BE2C (cell line): ENCODE results near the gene SH3TC2.

Experiments
- DNase-seq: peaks from one replicate; pipeline ENCODE4 v3.0.0-alpha.2; 2020
- H3K27me3 ChIP-seq: fragments of 250-450 bp; sonication (Bioruptor Pico); 2 replicates; pipeline ENCODE4 v1.5.1; 2020; ENCODE audit warnings: mild to moderate bottlenecking
- H3K36me3 ChIP-seq: fragments of 250-450 bp; sonication (Bioruptor Pico); 2 replicates; pipeline ENCODE4 v1.5.1; 2020; ENCODE audit warnings: mild to moderate bottlenecking
- H3K4me1 ChIP-seq: fragments of 250-450 bp; sonication (Bioruptor Pico); 2 replicates; pipeline ENCODE4 v1.5.1; 2020
- H3K4me3 ChIP-seq: 2 replicates; pipeline ENCODE4 v1.5.1; 2011; ENCODE audit warnings: low read depth, low read length
- H3K9me3 ChIP-seq: fragments of 250-450 bp; sonication (Bioruptor Pico); 2 replicates; pipeline ENCODE4 v1.5.1; 2020
- TF ChIP-seq, protein P1 (sequence below): IDR thresholded peaks from 2 replicates; pipeline ENCODE4 v1.5.1; 2012; ENCODE audit warnings: mild to moderate bottlenecking, low read depth, low read length

The SH3TC2 gene

DNA sequence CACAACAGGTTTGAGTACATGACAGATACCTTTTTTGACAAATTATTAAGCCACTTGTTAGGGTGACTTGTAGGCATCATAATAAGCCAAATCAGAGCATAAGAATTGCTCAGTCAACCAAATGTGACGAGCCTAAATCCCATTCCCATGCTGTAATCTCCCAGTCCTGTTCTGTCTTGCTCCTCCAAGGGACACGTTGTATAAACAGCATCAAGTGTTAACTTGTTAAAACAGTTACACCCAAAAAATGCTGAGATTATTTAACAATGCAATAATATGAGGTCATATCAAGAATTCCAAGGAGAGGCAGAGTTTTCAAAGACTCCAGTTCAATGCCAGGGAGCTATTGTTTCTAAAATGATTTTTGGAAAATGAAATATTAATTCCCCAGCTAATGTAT, 76.2 kb downstream of the SH3TC2 start:
- TF ChIP-seq, protein P1, sequence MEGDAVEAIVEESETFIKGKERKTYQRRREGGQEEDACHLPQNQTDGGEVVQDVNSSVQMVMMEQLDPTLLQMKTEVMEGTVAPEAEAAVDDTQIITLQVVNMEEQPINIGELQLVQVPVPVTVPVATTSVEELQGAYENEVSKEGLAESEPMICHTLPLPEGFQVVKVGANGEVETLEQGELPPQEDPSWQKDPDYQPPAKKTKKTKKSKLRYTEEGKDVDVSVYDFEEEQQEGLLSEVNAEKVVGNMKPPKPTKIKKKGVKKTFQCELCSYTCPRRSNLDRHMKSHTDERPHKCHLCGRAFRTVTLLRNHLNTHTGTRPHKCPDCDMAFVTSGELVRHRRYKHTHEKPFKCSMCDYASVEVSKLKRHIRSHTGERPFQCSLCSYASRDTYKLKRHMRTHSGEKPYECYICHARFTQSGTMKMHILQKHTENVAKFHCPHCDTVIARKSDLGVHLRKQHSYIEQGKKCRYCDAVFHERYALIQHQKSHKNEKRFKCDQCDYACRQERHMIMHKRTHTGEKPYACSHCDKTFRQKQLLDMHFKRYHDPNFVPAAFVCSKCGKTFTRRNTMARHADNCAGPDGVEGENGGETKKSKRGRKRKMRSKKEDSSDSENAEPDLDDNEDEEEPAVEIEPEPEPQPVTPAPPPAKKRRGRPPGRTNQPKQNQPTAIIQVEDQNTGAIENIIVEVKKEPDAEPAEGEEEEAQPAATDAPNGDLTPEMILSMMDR = no peak
- Histone ChIP-seq H3K36me3 (no peaks in the 10 kb centered on the region), H3K9me3 (no peaks in the 10 kb centered on the region), H3K4me1 (peaks cover 5% of the 10 kb centered on the region), H3K4me3 (no peak overlapping the region), H3K27me3 (no peaks in the 10 kb centered on the region)
- no peak for DNase-seq

DNA sequence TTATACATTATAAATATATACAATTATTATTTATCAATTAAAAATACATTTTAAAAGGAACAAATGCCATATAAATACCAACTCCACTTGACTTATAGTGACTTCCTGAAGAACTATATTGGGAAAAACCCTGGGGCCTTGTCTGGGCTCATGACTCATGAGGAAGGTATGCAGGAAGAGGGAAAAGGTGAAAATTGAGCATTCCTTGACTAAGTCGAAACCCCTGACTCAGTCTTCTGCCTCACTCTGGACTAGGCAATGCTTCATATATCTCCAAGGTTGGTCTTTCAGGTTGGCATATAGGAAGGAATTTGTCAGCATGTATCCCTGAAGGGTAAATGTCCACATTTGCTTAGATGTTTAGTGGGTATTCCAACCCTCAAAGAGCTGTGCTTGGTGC, 78.5 kb downstream of the SH3TC2 start:
- Histone ChIP-seq H3K4me3 (no peak overlapping the region), H3K27me3 (no peaks in the 10 kb centered on the region), H3K9me3 (no peaks in the 10 kb centered on the region), H3K4me1 (peaks cover 6% of the 10 kb centered on the region; the same call in 1 of the 2 replicates), H3K36me3 (no peaks in the 10 kb centered on the region)
- TF ChIP-seq, protein P1 = no peak
- DNase-seq = no peak

DNA sequence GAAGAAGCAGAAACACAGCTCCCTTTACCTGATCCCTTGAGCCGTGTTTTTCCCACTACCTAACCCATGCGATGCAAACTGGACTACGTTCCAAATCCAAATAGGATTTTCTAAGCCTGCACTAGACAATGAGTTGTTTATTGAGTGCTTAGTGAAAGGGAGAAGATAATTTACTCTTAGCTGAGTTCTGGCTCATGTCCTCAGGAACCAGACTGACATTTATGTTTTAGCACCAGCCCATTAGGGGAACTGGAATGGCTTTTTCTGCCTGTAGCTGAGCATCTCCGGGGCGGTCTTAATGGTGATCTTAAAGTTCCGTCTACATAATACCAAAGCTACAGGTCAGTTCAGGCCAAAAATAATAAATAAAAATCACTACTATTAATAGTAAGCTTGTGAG, 81.5 kb downstream of the SH3TC2 start:
- no peak for DNase-seq
- no peaks in the 10 kb centered on the region for H3K9me3 ChIP-seq
- TF ChIP-seq, protein P1 = no peak
- H3K27me3 ChIP-seq = no peaks in the 10 kb centered on the region
- H3K4me3 ChIP-seq = no peak overlapping the region
- H3K4me1 ChIP-seq = peaks cover 11% of the 10 kb centered on the region
- no peaks in the 10 kb centered on the region for H3K36me3 ChIP-seq

DNA sequence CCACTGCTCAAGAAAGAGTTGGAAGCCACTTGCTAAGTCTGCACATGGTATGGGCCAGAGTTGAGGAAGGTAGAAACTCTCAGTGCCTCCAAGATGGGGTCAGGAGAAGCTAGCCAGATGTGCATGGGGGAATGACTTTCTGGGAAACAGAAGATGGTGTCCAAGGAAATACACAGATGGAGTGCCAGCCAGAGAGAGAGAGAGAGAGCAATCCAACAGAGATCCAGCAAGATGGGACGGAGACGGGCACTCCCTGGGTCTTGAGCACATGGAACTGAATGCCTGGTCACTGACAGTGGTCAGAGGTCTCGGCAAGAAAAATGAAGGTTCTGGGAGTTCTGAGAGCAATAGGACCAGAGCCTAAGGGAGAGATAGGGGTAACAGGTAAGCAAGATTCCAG, 82.1 kb downstream of the SH3TC2 start:
- no peaks in the 10 kb centered on the region for H3K27me3 ChIP-seq
- no peaks in the 10 kb centered on the region for H3K9me3 ChIP-seq
- H3K36me3 ChIP-seq = no peaks in the 10 kb centered on the region
- DNase-seq = no peak
- TF ChIP-seq, protein P1 = no peak
- H3K4me1 ChIP-seq = peaks cover 11% of the 10 kb centered on the region
- no peak overlapping the region for H3K4me3 ChIP-seq

DNA sequence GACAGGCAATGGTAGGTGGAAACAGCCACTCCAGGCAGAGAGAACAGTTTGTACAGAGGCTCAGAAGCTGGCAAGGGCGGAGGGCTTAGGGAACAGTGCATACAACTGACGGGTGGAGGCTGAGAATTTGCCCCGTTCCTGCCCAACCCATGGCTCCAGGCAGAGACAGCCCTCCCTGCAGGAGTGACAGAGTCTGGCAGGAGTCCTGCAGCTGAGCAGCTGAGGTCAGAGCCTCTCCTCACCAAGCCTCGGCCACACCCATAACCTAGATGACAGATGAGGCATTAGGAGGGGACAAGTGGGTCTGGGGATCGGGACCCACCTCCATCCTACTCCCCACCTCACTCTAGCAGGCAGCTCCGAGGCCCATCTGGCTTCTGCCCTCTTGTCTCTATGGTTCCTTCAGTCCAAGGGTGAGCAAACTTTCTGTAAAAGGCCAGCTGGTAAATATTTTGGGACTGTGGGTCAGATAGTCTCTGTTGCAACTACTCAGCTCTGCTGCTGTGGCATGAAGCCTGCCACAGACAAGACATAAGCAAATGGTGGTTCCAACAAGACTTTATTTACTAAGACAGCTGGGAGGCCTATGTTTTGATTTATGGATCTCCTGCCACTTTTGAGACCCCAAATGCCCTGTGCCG, 83.7 kb downstream of the SH3TC2 start:
- Histone ChIP-seq H3K4me1 (peaks cover 11% of the 10 kb centered on the region), H3K36me3 (no peaks in the 10 kb centered on the region), H3K4me3 (no peak overlapping the region), H3K27me3 (no peaks in the 10 kb centered on the region), H3K9me3 (no peaks in the 10 kb centered on the region)
- TF ChIP-seq, protein P1 = no peak
- DNase-seq = no peak

DNA sequence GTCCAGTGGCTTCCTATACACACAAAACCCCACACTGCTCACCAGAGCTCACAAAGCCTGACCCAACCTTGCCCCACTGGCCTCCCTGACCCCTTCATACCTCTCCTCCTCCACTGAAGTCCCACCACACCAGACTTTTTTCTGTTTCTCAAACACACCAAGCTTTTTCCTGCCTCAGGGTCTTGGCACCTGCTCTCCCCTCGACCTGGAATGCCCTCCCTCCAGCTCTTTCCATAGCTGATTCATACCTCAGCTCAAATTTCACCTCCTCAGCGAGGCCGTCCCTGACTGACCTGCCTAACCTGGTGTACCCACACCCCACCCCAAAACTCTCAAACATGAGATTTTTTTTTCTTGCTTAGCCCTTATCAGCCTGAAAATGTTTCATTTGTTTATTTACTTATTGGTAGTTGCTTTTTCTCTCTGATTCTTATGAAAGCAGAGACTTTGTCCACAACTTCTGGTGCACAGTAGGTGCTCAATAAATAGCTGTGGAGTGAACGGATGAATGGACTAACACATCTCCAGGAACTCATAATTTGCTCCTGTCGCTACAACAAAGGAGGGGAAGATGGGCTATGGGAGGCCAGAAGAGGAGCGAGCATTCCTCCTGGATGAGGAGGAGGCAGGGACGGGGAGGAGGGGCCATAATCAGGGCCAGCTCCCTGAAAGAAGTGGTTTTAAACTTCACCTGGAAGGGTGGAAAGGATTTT, 84.3 kb downstream of the SH3TC2 start:
- TF ChIP-seq, protein P1 = no peak
- Histone ChIP-seq H3K27me3 (no peaks in the 10 kb centered on the region), H3K4me3 (no peak overlapping the region), H3K9me3 (no peaks in the 10 kb centered on the region), H3K36me3 (no peaks in the 10 kb centered on the region), H3K4me1 (peaks cover 11% of the 10 kb centered on the region)
- DNase-seq = no peak
